Suprapubic skin (tissue), 3 donors: ENCODE data around the gene CYB5A.

Experiments
- EP300 ChIP-seq: sonication (generic); formaldehyde crosslinking; IDR thresholded peaks from one replicate; pipeline ENCODE4 v1.6.1; 2017; ENCODE audit warnings: antibody characterized with exemption
- TF ChIP-seq, protein P1 (sequence below), 2 donors: fragments of 200-600 bp in 1 of 2; fragments of 450-650 bp in 1 of 2; sonication (generic) in 1 of 2; IDR thresholded peaks; one replicate each; pipeline ENCODE4 v1.5.1; 2016 to 2019; ENCODE audit warnings: antibody characterized with exemption in 2 of 2, mild to moderate bottlenecking in 1 of 2, moderate library complexity in 1 of 2

DNA sequence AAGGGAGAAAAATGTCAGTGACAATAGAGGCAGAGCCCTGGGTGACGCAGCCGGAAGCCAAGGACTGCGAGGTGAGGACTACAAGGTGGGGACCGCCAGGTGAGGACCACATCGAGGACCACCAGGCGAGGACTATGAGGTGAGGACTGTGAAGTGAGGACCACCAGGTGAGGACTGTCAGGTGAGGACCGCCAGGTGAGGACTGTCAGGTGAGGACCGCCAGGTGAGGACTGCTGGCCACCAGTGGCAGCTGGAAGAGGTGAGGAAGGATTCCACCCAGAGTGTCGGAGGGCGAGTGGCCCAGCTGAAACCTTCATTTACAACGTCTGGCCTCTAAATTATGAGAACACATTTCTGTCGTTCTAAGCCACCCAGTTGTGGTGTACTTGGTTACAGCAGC is 41.6 kb downstream of the CYB5A start:
- TF ChIP-seq EP300, result no peak
- TF ChIP-seq, protein P1, sequence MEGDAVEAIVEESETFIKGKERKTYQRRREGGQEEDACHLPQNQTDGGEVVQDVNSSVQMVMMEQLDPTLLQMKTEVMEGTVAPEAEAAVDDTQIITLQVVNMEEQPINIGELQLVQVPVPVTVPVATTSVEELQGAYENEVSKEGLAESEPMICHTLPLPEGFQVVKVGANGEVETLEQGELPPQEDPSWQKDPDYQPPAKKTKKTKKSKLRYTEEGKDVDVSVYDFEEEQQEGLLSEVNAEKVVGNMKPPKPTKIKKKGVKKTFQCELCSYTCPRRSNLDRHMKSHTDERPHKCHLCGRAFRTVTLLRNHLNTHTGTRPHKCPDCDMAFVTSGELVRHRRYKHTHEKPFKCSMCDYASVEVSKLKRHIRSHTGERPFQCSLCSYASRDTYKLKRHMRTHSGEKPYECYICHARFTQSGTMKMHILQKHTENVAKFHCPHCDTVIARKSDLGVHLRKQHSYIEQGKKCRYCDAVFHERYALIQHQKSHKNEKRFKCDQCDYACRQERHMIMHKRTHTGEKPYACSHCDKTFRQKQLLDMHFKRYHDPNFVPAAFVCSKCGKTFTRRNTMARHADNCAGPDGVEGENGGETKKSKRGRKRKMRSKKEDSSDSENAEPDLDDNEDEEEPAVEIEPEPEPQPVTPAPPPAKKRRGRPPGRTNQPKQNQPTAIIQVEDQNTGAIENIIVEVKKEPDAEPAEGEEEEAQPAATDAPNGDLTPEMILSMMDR (IDR thresholded peaks at IDR 0.05), result no peak
